Activated naive CD4-positive, alpha-beta T cell treated with anti-CD3 and anti-CD28 coated beads for 36 hours (primary cell): Measurements from ENCODE around the gene CDADC1. TPM values are rescaled to one million over a fixed set of nuclear protein-coding genes. Genes with fewer than 3 reads are reported as not detected.

Experiments used
- CTCF ChIA-PET: fragments of 350-600 bp; sonication (Branson Sonifier 250); formaldehyde crosslinking; loops from one replicate; lab custom pipeline; 2021; ENCODE audit warnings: antibody characterized with exemption; lab: Charles Lee
- DNase-seq: peaks from one replicate; pipeline ENCODE4 v3.0.0-alpha.2; 2020
- H3K27ac Mint-ChIP-seq: one replicate; pipeline ENCODE4 v1.8.0; 2021; ENCODE audit warnings: mild to moderate bottlenecking, mixed read lengths
- H3K27me3 Mint-ChIP-seq: one replicate; pipeline ENCODE4 v1.8.0; 2021; ENCODE audit warnings: low read depth, mixed read lengths
- H3K36me3 Mint-ChIP-seq: one replicate; pipeline ENCODE4 v1.8.0; 2021; ENCODE audit warnings: low read depth, mixed read lengths
- H3K4me1 Mint-ChIP-seq: one replicate; pipeline ENCODE4 v1.8.0; 2021; ENCODE audit warnings: low read depth, mixed read lengths
- H3K4me3 Mint-ChIP-seq: one replicate; pipeline ENCODE4 v1.8.0; 2021; ENCODE audit warnings: mild to moderate bottlenecking, moderate library complexity, mixed read lengths
- H3K9me3 Mint-ChIP-seq: one replicate; pipeline ENCODE4 v1.8.0; 2021; ENCODE audit warnings: mixed read lengths
- intact Hi-C: fragments of 100-400 bp; cut with micrococcal nuclease; formaldehyde crosslinking; loops from one replicate; pipeline ENCODE4 v1.15.1; 2023
- total RNA-seq, 2 experiments: library from RNA; stranded (reverse); gene quantifications; one replicate each; pipeline ENCODE4 v1.2.3, GENCODE V29; 2021

Gene CDADC1
- total RNA-seq, 2 experiments from 2014 or later, result 13.2 to 14.7 TPM

- intact Hi-C loops, result loop anchor here (2.0 kb wide), 1 partner anchor 27 kb away; the partner anchor contains the start of gene CDADC1
- CTCF ChIA-PET, result interaction anchor here (0.6 to 1.6 kb wide), 2 partner anchors 10 to 60 kb away, joined by 5 to 6 read pairs; no protein-coding TSS in a partner anchor
- Mint-ChIP-seq H3K27ac (no peak overlapping the region), H3K9me3 (no peaks in the 10 kb centered on the region), H3K36me3 (peaks cover 2% of the 10 kb centered on the region), H3K4me1 (peaks cover 8% of the 10 kb centered on the region), H3K4me3 (peak overlapping the region; percentile 56), H3K27me3 (peaks cover 52% of the 10 kb centered on the region)
- no peak for DNase-seq
These were observed 28.1 kb upstream of the CDADC1 start for GRCh38 chr13:49219647-49220035.

DNA sequence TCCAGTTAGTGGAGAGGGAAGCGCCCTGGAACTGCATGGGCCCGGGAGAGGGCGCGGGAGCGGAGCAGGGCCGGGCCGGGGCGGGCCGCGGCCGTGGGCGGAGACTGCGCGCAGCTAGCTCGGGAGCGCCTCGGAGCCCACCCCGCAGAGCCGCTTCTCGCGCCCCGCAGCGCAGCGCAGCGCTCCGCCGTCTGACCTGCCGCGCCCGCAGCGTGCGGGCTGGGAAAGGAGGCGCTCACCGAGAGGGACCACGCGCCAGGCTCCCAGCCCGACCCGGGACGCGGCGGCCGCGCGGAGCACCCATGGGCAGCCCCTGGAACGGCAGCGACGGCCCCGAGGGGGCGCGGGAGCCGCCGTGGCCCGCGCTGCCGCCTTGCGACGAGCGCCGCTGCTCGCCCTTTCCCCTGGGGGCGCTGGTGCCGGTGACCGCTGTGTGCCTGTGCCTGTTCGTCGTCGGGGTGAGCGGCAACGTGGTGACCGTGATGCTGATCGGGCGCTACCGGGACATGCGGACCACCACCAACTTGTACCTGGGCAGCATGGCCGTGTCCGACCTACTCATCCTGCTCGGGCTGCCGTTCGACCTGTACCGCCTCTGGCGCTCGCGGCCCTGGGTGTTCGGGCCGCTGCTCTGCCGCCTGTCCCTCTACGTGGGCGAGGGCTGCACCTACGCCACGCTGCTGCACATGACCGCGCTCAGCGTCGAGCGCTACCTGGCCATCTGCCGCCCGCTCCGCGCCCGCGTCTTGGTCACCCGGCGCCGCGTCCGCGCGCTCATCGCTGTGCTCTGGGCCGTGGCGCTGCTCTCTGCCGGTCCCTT lies 27.5 kb upstream of the CDADC1 start, which contains the start of gene MLNR:
Gene MLNR (plus strand): TSS at position 303 of the 820 bp plus-strand sequence. CDS start 0 bp downstream, at position 303.
- intact Hi-C loops, result loop anchor here (2.0 kb wide), 1 partner anchor 27 kb away; the partner anchor contains the start of gene CDADC1
- H3K4me1 Mint-ChIP-seq, result peaks cover 2% of the 10 kb centered on the region
- DNase-seq, result peak; percentile 62
- peaks cover 2% of the 10 kb centered on the region for H3K36me3 Mint-ChIP-seq
- no peaks in the 10 kb centered on the region for H3K9me3 Mint-ChIP-seq
- H3K4me3 Mint-ChIP-seq, result peak within 1 kb of the TSS; percentile 65
- CTCF ChIA-PET, result interaction anchor here (0.6 kb wide), 1 partner anchor 11 kb away, joined by 6 read pairs; no protein-coding TSS in a partner anchor
- H3K27me3 Mint-ChIP-seq, result peaks cover 56% of the 10 kb centered on the region
- H3K27ac Mint-ChIP-seq, result no peak within 1 kb of the TSS

DNA sequence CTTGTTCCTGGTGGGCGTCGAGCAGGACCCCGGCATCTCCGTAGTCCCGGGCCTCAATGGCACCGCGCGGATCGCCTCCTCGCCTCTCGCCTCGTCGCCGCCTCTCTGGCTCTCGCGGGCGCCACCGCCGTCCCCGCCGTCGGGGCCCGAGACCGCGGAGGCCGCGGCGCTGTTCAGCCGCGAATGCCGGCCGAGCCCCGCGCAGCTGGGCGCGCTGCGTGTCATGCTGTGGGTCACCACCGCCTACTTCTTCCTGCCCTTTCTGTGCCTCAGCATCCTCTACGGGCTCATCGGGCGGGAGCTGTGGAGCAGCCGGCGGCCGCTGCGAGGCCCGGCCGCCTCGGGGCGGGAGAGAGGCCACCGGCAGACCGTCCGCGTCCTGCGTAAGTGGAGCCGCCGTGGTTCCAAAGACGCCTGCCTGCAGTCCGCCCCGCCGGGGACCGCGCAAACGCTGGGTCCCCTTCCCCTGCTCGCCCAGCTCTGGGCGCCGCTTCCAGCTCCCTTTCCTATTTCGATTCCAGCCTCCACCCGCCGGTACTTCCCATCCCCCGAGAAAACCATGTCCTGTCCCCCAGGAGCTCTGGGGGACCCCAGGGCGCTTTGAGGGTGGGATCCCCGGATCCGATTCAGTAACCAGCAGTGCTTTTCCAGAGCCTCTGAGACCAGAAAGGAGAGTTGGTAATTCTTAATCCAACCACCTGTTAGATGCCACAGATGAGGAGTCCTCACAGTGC lies 26.7 kb upstream of the CDADC1 start:
- H3K4me1 Mint-ChIP-seq, result peaks cover 2% of the 10 kb centered on the region
- intact Hi-C loops, result loop anchor here (2.0 kb wide), 1 partner anchor 26 kb away; the partner anchor contains the start of gene CDADC1
- H3K4me3 Mint-ChIP-seq, result peak overlapping the region; percentile 65
- peaks cover 2% of the 10 kb centered on the region for H3K36me3 Mint-ChIP-seq
- CTCF ChIA-PET, result interaction anchor here (0.5 kb wide), 1 partner anchor 24 kb away, joined by 3 read pairs; no protein-coding TSS in a partner anchor
- H3K27me3 Mint-ChIP-seq, result peaks cover 56% of the 10 kb centered on the region
- H3K27ac Mint-ChIP-seq, result no peak overlapping the region
- DNase-seq, result peak; percentile 21
- no peaks in the 10 kb centered on the region for H3K9me3 Mint-ChIP-seq

- Mint-ChIP-seq H3K9me3 (no peaks in the 10 kb centered on the region), H3K27ac (no peak overlapping the region), H3K36me3 (peaks cover 2% of the 10 kb centered on the region), H3K27me3 (peaks cover 56% of the 10 kb centered on the region), H3K4me1 (peaks cover 2% of the 10 kb centered on the region), H3K4me3 (peak overlapping the region; percentile 57)
- intact Hi-C loops, result loop anchor here (2.0 kb wide), 1 partner anchor 25 kb away; the partner anchor contains the start of gene CDADC1
- DNase-seq, result no peak
- CTCF ChIA-PET, result interaction anchor here (0.5 kb wide), 1 partner anchor 24 kb away, joined by 3 read pairs; no protein-coding TSS in a partner anchor
These were observed 26.1 kb upstream of the CDADC1 start for GRCh38 chr13:49221590-49221965.

DNA sequence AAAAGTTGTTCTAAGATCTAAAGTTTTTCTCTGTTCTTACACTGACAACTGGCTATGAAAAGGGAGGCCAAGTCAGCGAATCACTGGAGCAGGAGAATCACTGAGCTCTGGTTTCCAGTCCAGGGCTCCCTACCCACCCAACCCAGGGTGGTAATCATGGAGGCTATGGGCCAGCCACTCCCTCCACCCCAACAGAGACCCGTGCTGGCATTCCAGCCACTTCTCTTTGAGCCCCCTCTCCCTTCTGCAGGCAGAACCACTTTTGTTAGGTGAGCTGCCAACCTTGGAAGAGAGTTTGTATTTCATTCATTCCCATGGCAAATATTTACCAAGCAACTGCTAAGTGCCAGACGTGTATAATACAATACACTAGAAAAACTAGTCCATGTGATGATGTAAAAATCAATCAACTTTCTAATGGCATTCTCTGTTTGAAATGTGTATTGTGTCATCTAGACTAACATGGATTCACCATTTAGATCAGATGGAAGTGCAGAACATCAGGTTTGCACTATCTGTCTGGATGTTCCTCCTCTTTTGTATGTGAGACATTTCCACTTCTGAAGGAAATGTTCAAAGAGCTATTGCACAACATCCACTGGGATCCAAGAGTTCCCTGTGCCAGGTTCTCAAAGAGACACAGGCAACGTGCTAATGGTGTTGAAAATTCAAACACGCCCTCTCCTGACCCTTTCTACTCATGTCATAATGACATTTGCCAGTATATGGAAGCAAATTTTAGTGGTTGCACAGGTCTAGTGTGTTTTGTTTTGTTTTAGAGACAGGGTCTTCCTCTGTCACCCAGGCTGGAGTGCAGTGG lies 22.3 kb upstream of the CDADC1 start:
- intact Hi-C loops, result no loop called here
- Mint-ChIP-seq H3K9me3 (no peaks in the 10 kb centered on the region), H3K27me3 (peaks cover 28% of the 10 kb centered on the region), H3K27ac (no peak overlapping the region), H3K4me3 (no peak overlapping the region), H3K4me1 (peaks cover 2% of the 10 kb centered on the region), H3K36me3 (peaks cover 2% of the 10 kb centered on the region)
- CTCF ChIA-PET, result interaction anchor here (1.1 kb wide), 1 partner anchor 14 kb away, joined by 3 read pairs; no protein-coding TSS in a partner anchor
- no peak for DNase-seq

GRCh38 chr13:49226613-49227012 lies 21.1 kb upstream of the CDADC1 start:
- peaks cover 23% of the 10 kb centered on the region for H3K27me3 Mint-ChIP-seq
- H3K9me3 Mint-ChIP-seq, result no peaks in the 10 kb centered on the region
- no peaks in the 10 kb centered on the region for H3K36me3 Mint-ChIP-seq
- no peak overlapping the region for H3K27ac Mint-ChIP-seq
- no peaks in the 10 kb centered on the region for H3K4me1 Mint-ChIP-seq
- intact Hi-C loops, result no loop called here
- CTCF ChIA-PET, result interaction anchor here (1.1 kb wide), 1 partner anchor 13 kb away, joined by 3 read pairs; no protein-coding TSS in a partner anchor
- no peak for DNase-seq
- no peak overlapping the region for H3K4me3 Mint-ChIP-seq

- no peaks in the 10 kb centered on the region for H3K9me3 Mint-ChIP-seq
- no peaks in the 10 kb centered on the region for H3K4me1 Mint-ChIP-seq
- intact Hi-C loops, result no loop called here
- no peaks in the 10 kb centered on the region for H3K36me3 Mint-ChIP-seq
- CTCF ChIA-PET, result no interaction called here
- no peak overlapping the region for H3K4me3 Mint-ChIP-seq
- no peaks in the 10 kb centered on the region for H3K27me3 Mint-ChIP-seq
- no peak for DNase-seq
- no peak overlapping the region for H3K27ac Mint-ChIP-seq
These were observed 13.0 kb upstream of the CDADC1 start for GRCh38 chr13:49234741-49235140.

- CTCF ChIA-PET, result interaction anchor here (0.6 to 0.7 kb wide), 3 partner anchors 44 to 139 kb away, joined by 3 read pairs; no protein-coding TSS in a partner anchor
- H3K27me3 Mint-ChIP-seq, result no peaks in the 10 kb centered on the region
- H3K9me3 Mint-ChIP-seq, result no peaks in the 10 kb centered on the region
- H3K4me1 Mint-ChIP-seq, result no peaks in the 10 kb centered on the region
- H3K36me3 Mint-ChIP-seq, result no peaks in the 10 kb centered on the region
- no peak overlapping the region for H3K4me3 Mint-ChIP-seq
- DNase-seq, result no peak
- no peak overlapping the region for H3K27ac Mint-ChIP-seq
- intact Hi-C loops, result no loop called here
These were observed 11.8 kb upstream of the CDADC1 start for GRCh38 chr13:49235856-49236431.

- CTCF ChIA-PET, result interaction anchor here (1.2 kb wide), 2 partner anchors 9 to 42 kb away, joined by 4 to 5 read pairs; no protein-coding TSS in a partner anchor
- Mint-ChIP-seq H3K27ac (no peak overlapping the region), H3K27me3 (peaks cover 3% of the 10 kb centered on the region), H3K36me3 (no peaks in the 10 kb centered on the region), H3K4me1 (no peaks in the 10 kb centered on the region), H3K9me3 (no peaks in the 10 kb centered on the region), H3K4me3 (no peak overlapping the region)
- DNase-seq, result no peak
- intact Hi-C loops, result no loop called here
These were observed 9.1 kb upstream of the CDADC1 start for GRCh38 chr13:49238621-49239020.

GRCh38 chr13:49240017-49240416 lies 7.7 kb upstream of the CDADC1 start:
- Mint-ChIP-seq H3K27ac (no peak overlapping the region), H3K4me3 (no peak overlapping the region), H3K4me1 (no peaks in the 10 kb centered on the region), H3K36me3 (no peaks in the 10 kb centered on the region), H3K27me3 (peaks cover 3% of the 10 kb centered on the region), H3K9me3 (no peaks in the 10 kb centered on the region)
- CTCF ChIA-PET, result interaction anchor here (0.6 to 2.1 kb wide), 16 partner anchors 8 to 366 kb away, joined by 3 to 11 read pairs (median 4); partner anchors contain the start of gene CDADC1
- intact Hi-C loops, result loop anchor here (1.0 kb wide), 2 partner anchors 41 to 367 kb away; no protein-coding TSS in a partner anchor
- peak; percentile 65 for DNase-seq

DNA sequence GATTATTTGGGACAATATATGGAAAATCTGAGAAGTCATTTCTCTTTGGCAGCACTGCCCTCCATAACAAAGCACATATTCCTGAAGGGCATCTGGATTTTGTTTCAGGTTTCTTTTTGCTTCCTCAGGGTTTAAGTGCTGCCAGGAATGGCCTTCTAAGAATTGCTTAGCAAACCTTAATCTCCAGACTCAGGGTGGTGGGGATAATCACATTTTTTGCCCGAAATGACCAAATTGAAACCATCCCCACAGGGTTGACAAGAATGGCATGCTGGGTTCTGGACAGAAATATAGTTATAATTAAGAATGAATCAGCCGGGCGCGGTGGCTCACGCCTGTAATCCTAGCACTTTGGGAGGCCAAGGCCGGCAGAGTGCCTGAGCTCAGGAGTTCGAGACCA lies 6.4 kb upstream of the CDADC1 start:
- Mint-ChIP-seq H3K36me3 (no peaks in the 10 kb centered on the region), H3K27me3 (peaks cover 3% of the 10 kb centered on the region), H3K4me1 (no peaks in the 10 kb centered on the region), H3K9me3 (no peaks in the 10 kb centered on the region), H3K27ac (no peak overlapping the region), H3K4me3 (no peak overlapping the region)
- intact Hi-C loops, result no loop called here
- CTCF ChIA-PET, result interaction anchor here (2.1 kb wide), 1 partner anchor 40 kb away, joined by 11 read pairs; no protein-coding TSS in a partner anchor
- no peak for DNase-seq
